B cell (primary cell): ENCODE data around the gene PAK4. TPM values are rescaled to one million over a fixed set of nuclear protein-coding genes. Genes with fewer than 3 reads are reported as not detected.

ENCODE experiments used
- ATAC-seq: fragments of 200-7000 bp; cut with Tn5 transposase; one replicate; pipeline ENCODE4 v1.10.0; 2021; ENCODE audit warnings: low read depth, mild to moderate bottlenecking, moderate number of reproducible peaks, moderate library complexity
- CTCF ChIA-PET: fragments of 350-600 bp; sonication (Branson Sonifier 250); formaldehyde crosslinking; loops from one replicate; lab custom pipeline; 2021; ENCODE audit warnings: antibody characterized with exemption, inconsistent platforms; lab: Charles Lee
- POLR2A ChIA-PET: fragments of 350-600 bp; sonication (Branson Sonifier 250); formaldehyde crosslinking; loops from one replicate; lab custom pipeline; 2021; ENCODE audit warnings: antibody characterized with exemption; lab: Charles Lee
- DNase-seq: peaks from one replicate; pipeline ENCODE4 v3.0.0; 2013
- H2AFZ ChIP-seq: 2 replicates; pipeline ENCODE4 v1.6.1; 2012; ENCODE audit warnings: mild to moderate bottlenecking, low read depth, low read length; ENCODE audit not compliant: insufficient read depth, poor library complexity, severe bottlenecking
- H3K27ac ChIP-seq, 2 donors: 1 replicate in 1 of 2; 2 replicates in 1 of 2; pipeline ENCODE4 v1.5.1; 2012 to 2013; ENCODE audit warnings: low read length in 2 of 2, mild to moderate bottlenecking in 2 of 2, moderate library complexity in 1 of 2
- H3K27me3 ChIP-seq, 4 experiments: fragments of 200-600 bp in 1 of 4; sonication (generic) in 1 of 4; replicated peaks in 1 of 4; 1 replicate in 2 of 4; 2 replicates in 2 of 4; pipeline versions ENCODE4 v1.6.1 to v1.7.0; 2013 to 2016; ENCODE audit warnings: low read length in 3 of 4, mild to moderate bottlenecking in 2 of 4, mixed read lengths in 1 of 4, moderate library complexity in 1 of 4; ENCODE audit not compliant: insufficient read depth in 4 of 4, control insufficient read depth in 3 of 4; ENCODE audit errors: control extremely low read depth in 1 of 4
- H3K36me3 ChIP-seq, 2 experiments: replicated peaks in 1 of 2; 1 replicate in 1 of 2; 2 replicates in 1 of 2; pipeline versions ENCODE4 v1.6.1 to v1.7.1; 2013; ENCODE audit warnings: low read length in 1 of 2; ENCODE audit not compliant: insufficient read depth in 2 of 2, control insufficient read depth in 1 of 2; ENCODE audit errors: control extremely low read depth in 1 of 2, extremely low read depth in 1 of 2
- H3K4me1 ChIP-seq, 2 donors: fragments of 200-600 bp in 1 of 2; sonication (generic) in 1 of 2; 1 replicate in 1 of 2; 2 replicates in 1 of 2; pipeline versions ENCODE4 v1.5.1 to v1.6.1; 2013 to 2017; ENCODE audit warnings: low read length in 2 of 2; ENCODE audit not compliant: control insufficient read depth in 2 of 2, insufficient read depth in 2 of 2
- H3K4me2 ChIP-seq: replicated peaks from 2 replicates; pipeline ENCODE3; 2012; ENCODE audit warnings: mild to moderate bottlenecking, low read depth, low read length; ENCODE audit not compliant: poor library complexity, severe bottlenecking
- H3K4me3 ChIP-seq, 5 experiments: fragments of 200-600 bp in 1 of 5; sonication (generic) in 1 of 5; 1 replicate in 3 of 5; 2 replicates in 2 of 5; pipeline versions ENCODE4 v1.5.1 to v1.7.0; 2011 to 2016; ENCODE audit warnings: low read length in 4 of 5, mild to moderate bottlenecking in 4 of 5, low read depth in 2 of 5, control low read depth in 1 of 5, moderate library complexity in 1 of 5; ENCODE audit not compliant: insufficient read depth in 1 of 5; ENCODE audit errors: control extremely low read depth in 1 of 5, extremely low read depth in 1 of 5
- H3K79me2 ChIP-seq: fragments of 200-600 bp; sonication (generic); one replicate; pipeline ENCODE4 v1.6.0; 2016; ENCODE audit warnings: low read length; ENCODE audit not compliant: control insufficient read depth, insufficient read depth
- H3K9ac ChIP-seq: fragments of 200-600 bp; sonication (generic); 2 replicates; pipeline ENCODE4 v1.6.1; 2017; ENCODE audit warnings: mild to moderate bottlenecking, low read length, moderate library complexity
- H3K9me3 ChIP-seq, 3 donors: one replicate each; pipeline versions ENCODE4 v1.6.1 to v1.7.1; 2013; ENCODE audit warnings: low read length in 2 of 3; ENCODE audit not compliant: control insufficient read depth in 2 of 3, insufficient read depth in 1 of 3; ENCODE audit errors: control extremely low read depth in 1 of 3
- H4K20me1 ChIP-seq: 2 replicates; pipeline ENCODE4 v1.6.0; 2012; ENCODE audit warnings: mild to moderate bottlenecking, low read length; ENCODE audit not compliant: insufficient read depth, control insufficient read depth, poor library complexity, severe bottlenecking
- H3K27ac Mint-ChIP-seq: one replicate; pipeline ENCODE4 v1.8.0; 2021; ENCODE audit warnings: mixed read lengths
- H3K27me3 Mint-ChIP-seq: one replicate; pipeline ENCODE4 v1.8.0; 2021; ENCODE audit warnings: mixed read lengths
- H3K4me1 Mint-ChIP-seq: one replicate; pipeline ENCODE4 v1.8.0; 2021; ENCODE audit warnings: mixed read lengths
- H3K4me3 Mint-ChIP-seq: one replicate; pipeline ENCODE4 v1.8.0; 2021; ENCODE audit warnings: mixed read lengths
- H3K9me3 Mint-ChIP-seq: one replicate; pipeline ENCODE4 v1.8.0; 2022; ENCODE audit warnings: mixed read lengths; ENCODE audit not compliant: insufficient read depth
- EZH2 ChIP-seq: IDR thresholded peaks from 2 replicates; pipeline ENCODE4 v1.6.1; 2012; ENCODE audit warnings: borderline replicate concordance, low read depth, mild to moderate bottlenecking, moderate library complexity, low read length; ENCODE audit not compliant: insufficient read depth, poor library complexity, severe bottlenecking
- WGBS: methylation state at CpG from one replicate; pipeline ENCODE4 v1.1.5; 2013; ENCODE audit warnings: missing lambda C conversion rate; ENCODE audit not compliant: insufficient coverage; 5-methylcytosine and 5-hydroxymethylcytosine counted together
- intact Hi-C: fragments of 100-400 bp; cut with micrococcal nuclease; formaldehyde crosslinking; loops from one replicate; pipeline ENCODE4 v1.10.0; 2022
- polyA plus RNA-seq: library from polyadenylated mRNA; depleted of rRNA; stranded (reverse); fragments of >200 nt; gene quantifications from 2 replicates; pipeline ENCODE4 v1.2.3, GENCODE V29; 2012
- total RNA-seq, 2 donors: library from RNA; stranded (reverse); fragments of 120-200 nt in 1 of 2; gene quantifications; 1 replicate in 1 of 2; 2 replicates in 1 of 2; pipeline versions ENCODE4 v1.2.3 to v1.2.4, GENCODE V29; 2013 to 2022
- TF ChIP-seq, protein P1 (sequence below): fragments of 200-600 bp; IDR thresholded peaks from one replicate; pipeline ENCODE4 v1.8.0; 2022; ENCODE audit warnings: antibody characterized with exemption, mild to moderate bottlenecking

Gene PAK4
- total and polyA plus RNA-seq, 2 donors (not counting 1 experiment from before 2014, with no cell fraction given), result 12.0 to 23.3 TPM

DNA sequence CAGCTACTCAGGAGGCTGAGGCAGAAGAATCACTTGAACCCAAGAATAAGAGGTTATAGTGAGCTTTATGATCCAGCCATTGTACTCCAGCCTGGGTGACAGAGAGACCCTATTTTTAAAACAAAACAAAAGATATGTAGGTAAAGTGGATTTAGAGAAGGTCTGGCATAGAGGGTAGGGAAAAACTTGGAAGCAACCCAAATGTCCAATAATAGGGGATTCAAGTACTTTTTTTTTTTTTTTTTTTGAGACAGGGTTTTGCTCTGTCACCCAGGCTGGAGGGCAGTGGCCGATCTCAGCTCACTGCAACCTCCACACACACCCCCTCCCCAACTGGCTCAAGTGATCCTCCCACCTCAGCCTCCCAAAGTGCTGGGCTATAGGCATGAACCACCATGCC lies 5.8 kb upstream of the PAK4 start:
- DNase-seq (no peak), ATAC-seq (no peak)
- Histone ChIP-seq H3K27me3 (peaks cover 0 to 4% (median 2%) of the 10 kb centered on the region in 4 experiments), H3K9ac (no peak overlapping the region), H3K9me3 (no peaks in the 10 kb centered on the region), H3K36me3 (no peaks in the 10 kb centered on the region), H3K27ac (no peak overlapping the region), H3K4me2 (no peak overlapping the region), H4K20me1 (no peaks in the 10 kb centered on the region), H3K79me2 (peaks cover 17% of the 10 kb centered on the region), H3K4me1 (peaks cover 0 to 11% of the 10 kb centered on the region in 2 donors), H3K4me3 (no peak overlapping the region), H2AFZ (no peak overlapping the region)
- no peak for TF ChIP-seq EZH2
- TF ChIP-seq, protein P1, sequence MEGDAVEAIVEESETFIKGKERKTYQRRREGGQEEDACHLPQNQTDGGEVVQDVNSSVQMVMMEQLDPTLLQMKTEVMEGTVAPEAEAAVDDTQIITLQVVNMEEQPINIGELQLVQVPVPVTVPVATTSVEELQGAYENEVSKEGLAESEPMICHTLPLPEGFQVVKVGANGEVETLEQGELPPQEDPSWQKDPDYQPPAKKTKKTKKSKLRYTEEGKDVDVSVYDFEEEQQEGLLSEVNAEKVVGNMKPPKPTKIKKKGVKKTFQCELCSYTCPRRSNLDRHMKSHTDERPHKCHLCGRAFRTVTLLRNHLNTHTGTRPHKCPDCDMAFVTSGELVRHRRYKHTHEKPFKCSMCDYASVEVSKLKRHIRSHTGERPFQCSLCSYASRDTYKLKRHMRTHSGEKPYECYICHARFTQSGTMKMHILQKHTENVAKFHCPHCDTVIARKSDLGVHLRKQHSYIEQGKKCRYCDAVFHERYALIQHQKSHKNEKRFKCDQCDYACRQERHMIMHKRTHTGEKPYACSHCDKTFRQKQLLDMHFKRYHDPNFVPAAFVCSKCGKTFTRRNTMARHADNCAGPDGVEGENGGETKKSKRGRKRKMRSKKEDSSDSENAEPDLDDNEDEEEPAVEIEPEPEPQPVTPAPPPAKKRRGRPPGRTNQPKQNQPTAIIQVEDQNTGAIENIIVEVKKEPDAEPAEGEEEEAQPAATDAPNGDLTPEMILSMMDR, result no peak
- Mint-ChIP-seq H3K4me3 (no peak overlapping the region), H3K9me3 (no peaks in the 10 kb centered on the region), H3K4me1 (peaks cover 9% of the 10 kb centered on the region), H3K27ac (no peak overlapping the region), H3K27me3 (peaks cover 12% of the 10 kb centered on the region)
- ChIA-PET CTCF (interaction anchor here (0.7 to 2.1 kb wide), 7 partner anchors 10 to 553 kb away, joined by 3 to 9 read pairs (median 3); partner anchors contain the start of gene GMFG), POLR2A (interaction anchor here (0.7 kb wide), 1 partner anchor 417 kb away, joined by 6 read pairs; no protein-coding TSS in a partner anchor)
- 100% methylated on average over 1 of the region's 1 CpG for WGBS
- intact Hi-C loops, result no loop called here

DNA sequence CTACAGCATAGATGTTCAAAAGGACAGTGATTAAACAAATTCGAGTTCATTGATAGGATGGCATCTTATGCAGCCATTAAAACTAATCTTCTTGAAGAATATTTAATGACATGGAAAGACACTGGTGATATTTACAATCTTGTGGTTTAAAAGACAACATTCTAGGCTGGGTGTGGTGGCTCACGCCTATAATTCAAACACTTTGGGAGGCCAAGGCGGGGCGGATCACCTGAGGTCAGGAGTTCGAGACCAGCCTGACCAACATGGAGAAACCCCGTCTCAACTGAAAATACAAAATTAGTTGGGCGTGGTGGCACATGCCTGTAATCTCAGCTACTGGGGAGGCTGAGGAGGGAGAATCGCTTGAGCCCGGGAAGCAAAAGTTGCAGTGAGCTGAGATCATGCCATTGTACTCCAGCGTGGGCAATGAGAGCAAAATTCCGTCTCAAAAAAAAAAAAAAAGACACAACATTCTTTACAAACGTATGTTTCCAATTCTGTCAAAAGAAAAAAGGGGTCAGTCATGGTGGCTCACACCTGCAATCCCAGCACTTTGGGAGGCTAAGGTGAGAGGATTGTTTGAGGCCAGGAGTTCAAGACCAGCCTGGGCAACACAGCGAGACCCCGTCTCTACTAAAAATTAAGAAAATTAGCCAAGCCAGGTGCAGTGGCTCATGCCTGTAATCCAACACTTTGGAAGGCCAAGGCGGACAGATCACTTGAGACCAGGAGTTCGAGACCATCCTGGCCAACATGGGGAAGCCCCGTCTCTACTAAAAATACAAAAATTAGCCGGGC lies 2.5 kb upstream of the PAK4 start:
- Mint-ChIP-seq H3K4me3 (peak overlapping the region; percentile 23), H3K27ac (no peak overlapping the region), H3K9me3 (no peaks in the 10 kb centered on the region), H3K27me3 (peaks cover 8% of the 10 kb centered on the region), H3K4me1 (peaks cover 31% of the 10 kb centered on the region)
- Histone ChIP-seq H3K9me3 (no peaks in the 10 kb centered on the region), H4K20me1 (no peaks in the 10 kb centered on the region), H3K4me2 (no peak overlapping the region), H3K36me3 (no peaks in the 10 kb centered on the region), H3K4me3 (no peak overlapping the region), H3K4me1 (peaks cover 0 to 22% of the 10 kb centered on the region in 2 donors), H3K9ac (no peak overlapping the region), H2AFZ (no peak overlapping the region), H3K27ac (no peak overlapping the region), H3K79me2 (peaks cover 17% of the 10 kb centered on the region), H3K27me3 (peaks cover 0 to 4% (median 2%) of the 10 kb centered on the region in 4 experiments)
- DNase-seq (no peak), ATAC-seq (no peak)
- POLR2A ChIA-PET, result interaction anchor here (1.0 kb wide), 1 partner anchor 268 kb away, joined by 4 read pairs; the partner anchor contains the start of genes MED29 and PAF1
- intact Hi-C loops, result loop anchor here (1.0 kb wide), 2 partner anchors 205 to 274 kb away; no protein-coding TSS in a partner anchor
- CTCF ChIA-PET, result interaction anchor here (0.7 to 3.8 kb wide), 22 partner anchors 10 to 550 kb away, joined by 3 to 66 read pairs (median 4); partner anchors contain the start of genes DLL3, EID2B, MED29 and PAF1
- 93% methylated on average over 15 of the region's 18 CpGs for WGBS
- TF ChIP-seq, protein P1, result no peak
- no peak for TF ChIP-seq EZH2
